GM12891 (cell line): Measurements from ENCODE around the gene SMYD3.

Experiments
- PAX5 ChIP-seq: IDR thresholded peaks from 2 replicates; pipeline ENCODE4 v1.6.1; 2011; ENCODE audit warnings: low read length, moderate library complexity, mild to moderate bottlenecking; ENCODE audit not compliant: insufficient read depth, severe bottlenecking
- POLR2A ChIP-seq: IDR thresholded peaks from 2 replicates; pipeline ENCODE4 v1.6.1; 2011; ENCODE audit warnings: low read depth, low read length, control low read depth
- POLR2AphosphoS5 ChIP-seq: IDR thresholded peaks from 2 replicates; pipeline ENCODE4 v1.6.1; 2011; ENCODE audit warnings: low read depth, low read length, control low read depth
- POU2F2 ChIP-seq: IDR thresholded peaks from 2 replicates; pipeline ENCODE4 v1.6.1; 2011; ENCODE audit warnings: low read depth, mild to moderate bottlenecking, control low read depth, low read length, moderate library complexity
- SPI1 ChIP-seq: IDR thresholded peaks from 2 replicates; pipeline ENCODE4 v1.6.1; 2011; ENCODE audit warnings: low read depth, low read length, control low read depth
- TAF1 ChIP-seq: IDR thresholded peaks from 2 replicates; pipeline ENCODE4 v1.6.1; 2011; ENCODE audit warnings: low read depth, low read length, control low read depth

DNA sequence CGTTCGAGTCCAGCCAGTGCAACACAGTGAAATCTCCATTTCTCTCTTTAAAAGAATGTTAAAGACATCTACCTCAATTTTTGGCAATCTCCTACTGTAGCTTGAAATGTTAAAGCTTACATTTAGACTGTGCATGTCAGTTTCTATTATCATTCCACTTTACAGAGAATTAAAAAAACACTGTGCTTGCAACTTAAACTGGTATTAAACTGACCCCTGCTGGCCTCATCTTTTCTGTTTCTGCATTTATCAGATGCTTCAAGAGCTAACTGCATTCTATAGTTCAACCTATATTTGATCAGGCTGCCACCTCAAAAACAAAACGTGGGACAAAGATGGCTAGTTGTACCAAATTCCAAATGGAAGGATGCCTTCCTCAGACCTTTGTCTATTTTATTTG lies 226.5 kb downstream of the SMYD3 start:
- TF ChIP-seq POLR2A (no peak), POU2F2 (no peak), POLR2AphosphoS5 (no peak), TAF1 (no peak), SPI1 (no peak), PAX5 (no peak)
